ENCODE measurements around the gene KLF7.

The KLF7 gene

DNA sequence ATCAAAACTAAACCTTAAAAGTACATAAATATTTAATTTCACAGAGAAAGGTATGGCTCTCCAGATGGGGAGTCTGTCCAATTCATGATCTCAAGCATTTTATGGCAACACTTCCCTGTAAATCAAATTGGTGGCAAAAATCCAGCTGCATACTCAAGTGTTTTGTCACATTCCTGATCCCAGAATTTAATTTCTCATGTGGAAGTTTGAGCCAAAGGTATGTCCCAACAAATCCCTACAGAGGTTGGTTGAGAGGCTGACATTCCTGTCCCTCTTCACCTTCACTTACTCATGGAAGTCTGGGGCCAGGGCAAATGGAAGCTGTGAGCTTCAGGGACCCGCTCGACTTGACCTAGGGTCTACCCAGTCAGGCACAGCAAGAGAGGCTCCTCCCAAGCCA is 17.7 kb downstream of the KLF7 start:
- DNase-seq: peak; percentile 57

DNA sequence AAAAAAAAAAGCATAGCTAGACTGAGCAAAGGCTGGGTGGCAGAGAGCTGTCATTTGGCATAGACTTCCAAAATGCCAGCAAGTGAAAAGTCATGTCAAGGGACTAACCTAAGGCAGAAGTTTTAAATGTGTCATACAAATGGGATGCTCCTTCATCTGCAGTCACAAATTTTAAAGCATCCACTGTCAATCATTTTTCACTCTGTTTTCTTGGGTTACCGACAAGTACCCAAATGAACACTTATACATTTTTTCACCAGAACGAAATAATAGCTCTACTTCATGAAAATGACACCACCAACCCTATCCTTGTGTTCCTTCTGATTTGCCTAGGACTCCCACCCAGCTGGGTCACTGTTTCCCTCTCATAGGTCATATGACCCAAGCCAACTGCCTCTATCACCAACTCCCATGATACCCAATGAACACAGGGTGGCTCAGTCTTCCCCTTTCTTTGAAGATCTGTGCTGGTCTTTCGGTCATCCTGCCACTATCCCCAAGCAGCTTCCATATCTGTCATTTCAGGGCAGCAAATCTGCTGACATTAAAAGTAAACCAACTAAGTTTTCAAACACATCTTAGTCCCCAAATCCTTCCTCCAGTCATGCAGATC is 21.5 kb downstream of the KLF7 start:
- no peak for DNase-seq

DNA sequence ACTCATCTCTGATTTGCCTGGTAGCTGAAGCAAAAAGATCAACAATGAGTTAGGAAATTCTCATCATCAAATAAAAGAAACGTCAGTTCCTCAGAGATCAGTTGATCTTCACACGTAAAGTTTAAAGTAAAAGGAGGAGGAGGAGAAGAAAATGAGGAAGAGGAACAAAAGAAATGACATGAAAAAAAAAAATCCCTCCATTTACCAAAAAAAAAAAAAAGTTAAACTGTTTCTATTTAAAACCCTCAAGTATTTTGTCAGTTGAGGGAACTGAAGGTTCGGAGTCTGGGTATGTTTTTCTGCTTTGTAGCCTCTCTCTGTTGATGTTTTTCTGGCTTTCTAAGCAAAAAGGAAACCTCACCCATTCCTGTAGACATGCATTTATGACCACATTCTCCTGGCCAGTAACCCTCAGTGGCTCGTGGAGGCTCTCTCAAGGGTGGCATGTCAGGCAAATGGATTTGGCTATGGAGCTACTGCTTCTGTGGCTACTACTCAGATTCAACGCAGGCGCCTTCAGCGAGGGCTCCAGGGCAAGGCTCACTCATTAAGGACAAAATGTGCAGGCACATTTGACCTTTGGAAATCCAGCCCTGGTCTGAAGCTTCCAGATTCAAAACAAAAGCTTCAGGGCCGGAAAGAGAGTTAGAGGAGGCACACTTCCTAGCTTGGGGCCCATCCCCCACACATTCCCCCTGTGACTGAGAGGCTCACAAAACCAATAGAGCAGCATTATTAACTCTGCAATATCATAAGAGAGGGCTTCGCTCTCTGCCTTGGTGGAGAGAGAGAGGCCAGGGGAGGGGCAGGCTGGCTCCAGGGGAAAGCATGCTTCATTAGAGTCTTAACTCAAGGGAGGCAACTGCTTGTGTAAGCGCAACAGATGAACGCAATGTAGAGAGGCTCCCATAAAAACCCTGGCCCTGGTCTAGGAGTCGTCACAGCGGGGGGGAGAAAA is 22.3 kb downstream of the KLF7 start:
- no peak for DNase-seq

DNA sequence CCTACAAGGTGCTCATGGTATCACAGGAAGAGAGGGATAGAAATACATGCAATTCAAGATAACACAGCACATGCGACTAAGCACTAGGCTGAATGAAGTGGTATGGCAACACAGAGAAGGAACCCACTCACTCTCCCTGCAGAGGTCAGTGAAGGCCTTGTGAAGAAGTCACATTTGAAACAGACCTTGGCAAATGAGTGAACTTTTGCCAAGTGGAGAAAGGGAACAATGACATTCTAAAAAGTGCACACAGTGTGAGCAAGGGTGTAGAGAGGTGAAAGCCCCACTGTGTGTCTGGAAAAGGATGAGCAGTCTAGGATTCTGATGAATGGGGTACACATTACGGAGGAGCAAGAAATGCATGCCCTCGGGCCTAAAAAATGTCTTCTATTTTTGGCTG is 23.3 kb downstream of the KLF7 start:
- no peak for DNase-seq

DNA sequence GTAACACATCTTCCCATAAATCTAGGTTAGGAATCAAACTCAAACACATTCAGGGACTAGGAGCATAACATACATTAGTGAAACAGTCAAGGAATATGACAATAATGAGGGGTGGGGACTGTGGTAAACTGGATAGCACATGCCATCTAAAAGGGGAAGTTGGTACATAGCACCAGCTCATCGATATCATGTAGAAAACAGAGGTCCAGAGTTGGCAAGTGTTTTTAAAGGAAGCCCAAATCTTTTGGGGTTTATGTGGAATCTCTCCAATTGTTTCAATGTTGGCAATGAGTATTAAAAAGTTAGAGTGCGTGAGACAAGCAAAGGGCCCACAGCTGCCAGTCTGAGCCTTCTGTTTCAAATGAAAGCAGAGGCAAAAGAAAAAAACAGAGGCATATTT is 24.4 kb downstream of the KLF7 start:
- no peak for DNase-seq

DNA sequence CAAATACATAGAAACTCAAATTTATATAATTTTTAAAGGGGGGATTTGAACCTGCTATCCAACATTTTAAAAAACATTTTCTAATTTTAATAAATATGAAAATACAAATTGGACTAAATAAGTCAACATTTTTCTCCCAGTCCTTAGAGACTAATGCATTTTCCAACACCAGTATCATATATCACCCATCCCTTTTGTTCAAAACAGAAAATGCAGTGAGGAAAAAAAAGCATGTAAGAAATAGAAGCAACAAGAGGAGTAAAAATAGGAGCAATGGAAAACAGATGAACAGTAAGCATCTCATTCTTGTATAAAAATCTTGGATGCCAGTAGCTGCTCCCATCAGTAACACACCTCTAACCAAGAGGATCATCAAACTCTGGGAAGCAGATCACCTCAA is 25.5 kb downstream of the KLF7 start:
- no peak for DNase-seq

DNA sequence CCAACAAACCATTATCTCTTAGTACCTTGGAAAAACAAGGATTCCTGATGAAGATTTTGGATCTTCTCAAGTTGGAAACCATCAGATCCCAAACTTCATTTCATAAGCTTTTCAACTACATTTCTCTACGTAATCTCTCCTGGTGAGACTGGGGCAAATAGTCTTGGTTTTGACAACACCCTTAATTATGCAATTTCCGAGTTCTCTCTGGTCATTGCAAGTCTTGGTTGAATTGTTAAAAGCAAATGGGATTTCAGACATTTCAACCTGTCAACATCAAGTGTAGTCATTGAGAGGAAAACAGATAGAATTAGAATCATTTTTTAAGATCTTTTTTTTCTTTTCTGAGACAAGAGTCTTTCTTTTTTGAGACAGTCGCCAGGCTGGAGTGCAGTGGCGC is 26.2 kb downstream of the KLF7 start:
- DNase-seq: no peak

DNA sequence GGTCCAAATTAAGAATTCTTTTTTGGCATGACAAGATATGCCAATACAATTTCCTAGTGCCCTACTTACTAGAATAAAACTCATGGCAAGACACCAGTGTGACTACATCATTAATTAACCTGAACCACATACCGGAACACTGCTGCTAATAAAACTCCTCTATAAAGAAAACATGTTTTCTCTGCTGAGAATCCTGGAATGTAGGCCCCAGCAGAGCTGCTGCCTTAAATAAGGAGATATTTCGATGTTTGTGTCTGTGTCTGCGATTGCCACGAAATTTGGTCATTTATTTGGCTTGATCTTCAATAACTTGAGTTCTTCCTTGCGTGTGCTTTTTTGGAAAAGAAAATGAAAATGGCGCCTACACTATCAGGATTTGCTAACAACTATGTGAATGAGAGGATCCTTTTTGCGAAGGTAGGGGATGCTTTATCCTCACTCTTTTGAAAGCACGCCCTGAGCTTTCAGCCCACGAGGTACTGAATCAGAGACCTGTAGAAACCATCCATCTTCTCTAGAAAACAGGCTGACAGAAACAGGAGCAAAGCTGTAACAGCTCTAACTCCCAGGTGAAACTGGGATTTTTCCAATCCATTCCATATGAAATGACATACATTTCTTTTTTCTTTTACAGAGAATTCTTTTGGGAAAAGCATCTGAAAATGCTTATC is 27.0 kb downstream of the KLF7 start:
- no peak for DNase-seq

DNA sequence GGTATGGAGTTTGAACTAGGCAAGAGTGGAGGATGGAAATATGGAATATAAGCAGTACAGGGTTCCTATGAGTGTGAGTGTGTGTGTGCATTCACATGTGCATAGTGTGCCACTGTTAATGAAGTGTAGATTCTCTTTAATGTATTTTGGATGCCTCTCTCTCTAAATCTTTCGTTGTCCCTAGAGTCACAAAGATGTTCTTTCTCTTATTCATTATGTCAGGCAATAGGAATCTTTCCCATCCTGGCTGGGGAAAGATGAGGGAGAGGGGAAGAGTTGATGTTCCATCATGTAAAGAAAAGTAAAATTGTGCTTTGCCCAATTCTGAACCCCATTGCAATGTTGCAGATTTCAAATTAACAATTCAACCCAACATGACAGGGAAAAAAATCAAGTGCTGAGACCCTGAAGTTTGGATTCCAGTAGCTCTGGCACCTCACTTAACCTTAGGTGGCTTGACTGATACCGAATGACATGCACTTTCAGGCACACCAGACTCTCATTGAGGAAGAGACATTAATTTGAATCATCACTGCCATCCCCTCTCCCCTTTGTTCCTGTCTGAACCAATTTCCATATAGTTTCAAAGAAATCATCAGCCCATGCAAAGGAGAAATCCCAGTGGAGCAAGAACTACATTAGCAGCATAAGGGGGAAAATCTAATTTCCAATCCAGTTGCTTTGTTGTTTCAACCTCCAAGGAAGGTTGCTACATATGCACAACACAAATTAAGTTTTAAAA is 28.0 kb downstream of the KLF7 start:
- DNase-seq: no peak

DNA sequence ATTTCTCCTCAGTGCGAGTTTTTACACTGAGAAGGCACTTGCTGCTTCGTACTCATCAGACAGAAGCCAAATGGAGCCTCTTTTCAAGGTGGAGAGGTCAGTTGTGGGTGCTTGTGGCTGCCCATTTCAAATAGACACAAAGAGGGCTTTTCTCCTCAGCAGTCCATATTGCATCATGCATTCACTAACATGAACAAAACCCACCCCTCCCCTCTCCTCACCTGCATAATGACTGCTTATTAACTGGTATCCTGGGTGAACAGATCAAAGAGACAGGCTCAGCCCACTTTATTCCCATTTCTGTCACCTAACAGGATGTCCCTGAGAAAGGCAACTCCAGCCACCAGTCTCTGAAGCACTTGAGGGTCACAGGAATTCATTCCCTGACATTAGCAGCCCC is 28.9 kb downstream of the KLF7 start:
- DNase-seq: no peak

DNA sequence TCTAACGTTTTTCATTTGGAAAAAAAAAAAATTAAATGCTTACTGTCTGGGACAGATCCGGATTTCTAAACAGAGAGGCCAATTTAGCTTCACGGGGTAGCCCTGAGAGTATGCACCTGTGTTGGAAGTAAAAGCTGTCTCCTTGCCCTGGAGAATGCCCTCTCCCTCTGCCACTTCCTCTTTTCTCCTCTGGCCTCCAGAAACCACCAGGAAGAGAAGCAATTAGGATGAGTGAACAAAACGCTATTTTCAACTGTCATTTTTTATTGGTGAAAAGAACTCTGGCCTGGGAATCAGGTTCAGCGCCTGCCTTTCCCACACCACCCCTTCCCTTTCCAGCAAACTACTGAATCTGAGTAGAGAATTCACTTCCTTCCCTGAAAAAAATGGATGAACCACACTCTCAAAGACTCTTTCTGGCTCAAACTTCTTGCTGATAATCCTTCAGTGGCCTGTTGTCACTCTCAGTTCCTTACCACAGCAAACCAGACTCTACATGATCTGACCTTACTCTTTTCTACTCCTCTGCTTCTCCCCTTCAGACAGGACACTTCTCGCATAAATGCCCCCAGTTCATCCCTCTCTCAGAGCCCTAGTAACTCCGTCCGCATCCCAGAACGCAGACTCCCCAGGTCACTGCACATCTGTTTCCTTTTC is 29.8 kb downstream of the KLF7 start:
- DNase-seq: no peak

DNA sequence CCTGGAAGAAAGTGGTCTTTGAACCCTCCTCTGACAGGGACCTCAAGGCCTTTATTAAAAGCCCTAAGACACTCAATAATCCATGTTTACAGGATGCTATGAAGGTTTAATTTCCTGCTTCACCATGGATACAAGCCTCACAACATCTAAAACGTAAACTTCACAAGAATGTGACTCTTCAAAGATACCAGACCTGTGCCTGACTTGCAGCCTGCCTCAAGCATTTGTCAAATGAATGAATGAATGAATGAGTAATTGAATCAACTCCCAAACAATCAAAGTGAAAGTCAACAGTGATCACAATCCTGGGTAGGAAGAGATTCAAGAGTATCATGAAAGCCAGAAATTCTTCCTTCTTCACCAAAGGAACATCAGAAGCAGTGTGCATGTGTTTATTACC is 30.4 kb downstream of the KLF7 start:
- peak; percentile 5 for DNase-seq

DNA sequence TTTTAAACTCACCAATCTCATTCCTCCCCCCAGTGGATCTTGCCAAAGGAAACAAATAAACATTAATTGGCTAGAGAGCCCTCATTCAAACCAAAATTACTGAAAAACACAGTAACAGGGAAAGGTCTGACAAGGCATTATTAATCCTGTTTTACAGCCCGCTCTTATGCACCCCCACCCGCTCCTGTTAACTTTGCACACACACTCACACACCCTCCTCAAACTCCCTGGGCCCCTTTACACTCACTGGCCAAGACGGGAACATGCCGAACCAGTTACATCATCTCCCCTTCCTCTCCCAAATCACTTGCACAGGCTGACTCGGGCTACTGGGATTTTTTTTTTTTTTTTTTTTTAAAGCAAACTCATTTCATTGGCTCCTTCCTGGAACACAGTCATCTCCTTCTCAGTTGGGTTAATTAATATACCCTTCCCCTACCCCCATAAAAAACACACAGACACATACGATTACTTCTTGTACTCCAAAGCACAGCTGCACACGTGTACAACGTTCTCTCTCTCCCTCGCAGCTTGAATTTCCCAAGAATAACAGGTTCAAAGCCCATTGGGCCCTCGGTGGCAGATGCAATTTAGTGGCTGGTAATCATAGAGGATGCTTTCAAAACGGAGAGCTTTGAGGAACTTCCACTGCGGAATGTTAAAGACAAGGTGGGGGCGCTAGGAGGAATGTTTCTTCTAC is 31.8 kb downstream of the KLF7 start:
- peak; percentile 78 for DNase-seq

DNA sequence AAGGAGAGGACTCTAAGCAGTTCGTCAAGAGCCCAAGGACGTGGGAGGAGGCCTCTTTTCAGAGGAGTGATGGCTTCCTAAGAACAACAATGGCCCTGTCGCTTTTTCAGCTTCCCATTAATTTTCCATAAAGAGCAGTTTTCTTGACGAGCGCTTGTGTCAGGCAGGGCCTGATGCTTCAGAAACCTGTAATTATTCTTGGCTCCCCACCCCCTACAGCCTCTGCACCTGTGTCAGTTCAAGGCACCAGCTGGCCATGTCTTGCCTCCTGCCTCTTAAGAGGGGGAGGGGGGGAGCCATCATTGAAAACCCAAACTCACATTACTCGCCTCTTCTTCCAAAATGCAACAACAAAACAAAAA is 32.3 kb downstream of the KLF7 start:
- no peak for DNase-seq

DNA sequence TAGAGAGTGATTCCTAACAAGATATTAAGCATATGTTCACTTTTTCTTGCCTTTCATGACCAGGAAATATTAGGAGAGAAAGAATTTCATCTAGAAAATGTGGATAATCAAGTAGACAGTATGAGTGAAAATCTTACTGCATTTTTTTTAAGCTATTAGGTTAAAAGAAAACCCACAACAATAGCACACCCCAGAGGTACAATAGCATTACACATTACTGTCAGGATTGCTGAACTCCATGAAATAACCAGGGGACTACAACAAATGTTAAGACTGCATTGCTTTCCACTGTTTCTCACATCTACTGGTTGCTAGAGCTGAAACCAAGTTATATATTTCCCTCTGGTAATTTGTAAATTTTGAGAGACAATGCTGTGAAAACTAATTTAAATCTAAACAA is 33.7 kb downstream of the KLF7 start:
- no peak for DNase-seq

DNA sequence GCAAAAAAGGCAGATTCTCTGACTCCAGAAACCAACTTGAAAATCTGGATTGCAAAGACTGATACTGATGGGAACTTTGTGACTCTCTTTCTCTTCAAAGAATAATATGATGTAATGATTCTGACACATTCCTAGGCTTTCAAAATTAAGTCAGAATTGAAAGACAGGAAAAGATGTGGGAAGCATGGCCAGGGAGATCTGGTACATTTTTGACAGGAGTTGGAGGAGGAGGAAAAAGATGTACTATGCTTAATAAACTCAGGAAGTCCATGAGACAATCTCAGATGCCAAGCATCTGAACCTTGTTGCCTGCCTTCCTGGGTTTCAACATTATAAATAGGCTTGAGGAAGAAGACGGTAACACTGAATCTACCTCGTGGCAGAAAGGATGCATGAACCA is 34.2 kb downstream of the KLF7 start:
- DNase-seq: peak; percentile 28

DNA sequence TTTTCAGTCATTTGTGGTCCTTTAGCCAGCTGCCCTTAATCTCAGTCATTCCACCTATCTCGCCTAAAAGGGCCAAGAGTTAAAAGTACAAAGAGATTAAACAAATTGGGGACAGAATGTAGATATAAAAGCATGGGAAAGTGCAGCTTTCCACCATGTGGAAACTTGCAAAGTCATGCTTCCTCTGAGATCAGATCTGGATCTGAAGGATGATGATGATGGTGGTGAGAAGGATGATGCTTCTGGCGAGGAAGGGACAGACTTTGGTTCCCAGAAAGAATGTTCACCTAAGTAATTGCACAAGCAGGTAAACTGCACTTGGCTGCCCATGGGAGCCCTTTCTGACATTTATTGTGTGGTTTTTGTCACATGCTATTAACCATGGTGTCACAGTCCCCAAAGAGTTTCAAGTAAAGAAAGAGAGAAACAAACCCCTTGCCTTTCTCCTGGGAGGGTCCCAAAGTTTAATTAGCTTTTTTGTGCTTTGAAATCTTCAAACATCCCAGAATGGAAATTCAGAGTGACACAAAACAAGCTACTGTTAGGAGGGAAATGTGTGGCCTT is 34.7 kb downstream of the KLF7 start:
- no peak for DNase-seq

DNA sequence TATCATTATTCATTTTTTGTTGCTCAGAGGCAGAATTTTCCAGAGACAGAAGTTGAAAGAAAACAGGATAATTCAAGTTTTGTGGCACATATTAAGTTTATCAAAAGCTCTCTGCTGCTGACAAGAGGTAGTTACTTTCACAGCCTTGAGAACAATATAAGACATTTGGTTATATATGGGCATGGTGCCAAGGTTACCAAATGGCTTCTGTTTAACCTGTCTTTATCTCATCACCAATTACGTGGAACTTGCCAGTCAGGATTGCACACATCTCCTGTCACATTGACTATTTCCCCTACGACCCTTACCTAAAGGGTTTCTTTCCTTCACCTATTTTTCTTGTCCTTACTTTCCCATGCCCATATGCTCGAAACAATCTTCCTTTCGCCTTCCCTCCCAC is 35.9 kb downstream of the KLF7 start:
- DNase-seq: no peak

DNA sequence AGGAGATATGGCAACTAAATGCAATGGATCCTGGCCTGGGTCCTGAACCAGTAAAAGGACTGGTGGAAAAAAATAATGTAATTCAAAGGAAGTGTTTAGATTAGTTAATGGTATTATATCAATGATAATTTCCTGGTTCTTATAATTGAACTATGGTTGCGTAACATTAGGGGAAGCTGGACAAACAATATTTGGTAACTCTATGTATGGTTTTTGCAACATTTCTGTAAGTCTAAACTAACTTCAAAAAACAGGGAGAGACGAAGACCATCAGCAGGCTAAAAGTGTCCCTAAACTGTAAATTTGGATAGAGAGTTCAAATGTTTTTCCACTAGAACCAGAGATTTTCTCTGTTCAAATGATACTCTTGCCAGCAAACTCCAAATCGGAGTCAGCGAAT is 36.9 kb downstream of the KLF7 start:
- DNase-seq: no peak

DNA sequence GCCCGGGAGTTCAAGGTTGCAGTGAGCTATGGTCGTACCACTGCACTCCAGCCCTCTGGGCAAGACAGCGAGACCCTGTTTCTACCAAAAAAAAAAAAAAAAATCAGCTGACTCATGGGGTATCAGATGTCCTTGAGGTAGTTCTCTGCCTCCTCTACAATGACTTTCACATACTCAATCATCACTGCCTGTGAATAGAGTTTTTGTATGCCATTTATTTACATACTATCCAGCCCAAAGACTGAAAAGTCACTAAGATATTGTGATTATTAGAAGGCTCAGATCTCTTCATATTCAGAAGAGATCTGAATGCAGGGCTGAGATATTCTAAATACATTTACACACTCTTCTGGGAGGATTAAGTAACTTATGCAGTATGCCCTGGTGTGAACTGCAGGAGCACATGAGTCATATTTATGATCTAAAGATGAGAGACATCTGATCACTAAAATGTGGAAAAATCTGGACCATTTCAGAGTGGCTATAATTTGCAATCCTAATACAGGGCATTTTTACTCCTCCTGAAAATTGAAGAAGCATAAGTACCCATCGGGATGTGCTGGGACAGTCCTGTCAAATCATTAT is 38.9 kb downstream of the KLF7 start:
- DNase-seq: no peak

DNA sequence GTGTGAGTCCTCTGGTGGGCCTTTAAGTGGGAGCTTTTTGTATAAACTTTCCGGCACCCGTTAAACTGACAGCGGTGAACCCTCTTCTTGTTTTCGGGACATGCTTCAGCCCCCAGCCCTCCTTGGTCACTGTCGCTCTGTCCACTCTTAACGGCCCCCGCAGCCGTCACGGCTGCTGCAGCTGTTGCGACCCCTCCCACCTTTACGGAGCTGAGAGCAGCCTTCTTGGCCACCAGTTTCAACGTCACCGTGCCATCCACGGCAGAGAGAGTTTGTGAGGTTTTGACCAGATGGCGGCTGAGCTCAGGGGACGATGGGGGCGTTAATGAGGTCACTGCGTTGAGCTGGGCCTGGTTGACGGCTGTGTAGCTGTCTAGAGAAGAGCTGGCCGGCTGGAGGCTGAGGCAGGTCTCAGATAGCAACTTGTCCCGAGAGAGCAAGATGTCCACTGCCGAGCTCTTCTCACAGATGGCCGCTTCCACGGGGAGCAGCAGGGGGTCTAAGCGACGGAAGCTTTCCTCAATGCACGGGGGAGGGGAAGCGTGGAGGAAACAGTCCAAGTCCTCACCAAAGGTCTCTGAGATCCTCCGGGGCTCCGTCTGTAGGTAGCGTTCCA is 41.9 kb downstream of the KLF7 start:
- no peak for DNase-seq

Measured in NCI-H226 (cell line).